Lung (tissue), 12 donors: Measurements from ENCODE around the gene FGF12. TPM values are rescaled to one million over a fixed set of nuclear protein-coding genes. Genes with fewer than 3 reads are reported as not detected.

Source experiments
- ATAC-seq: fragments of 200-7000 bp; cut with Tn5 transposase; one replicate; pipeline ENCODE4 v1.9.1; 2020; ENCODE audit warnings: moderate number of reproducible peaks; ENCODE audit not compliant: insufficient read depth, low FRiP score
- DNase-seq, 3 donors: peaks; one replicate each; pipeline ENCODE4 v3.0.0-alpha.2; 2013 to 2017
- H3K27ac ChIP-seq, 2 donors: one replicate each; pipeline ENCODE4 v1.5.1; 2013; ENCODE audit warnings: mild to moderate bottlenecking in 2 of 2, moderate library complexity in 2 of 2, control low read depth in 1 of 2, inconsistent platforms in 1 of 2, low read depth in 1 of 2, low read length in 1 of 2
- H3K27me3 ChIP-seq, 3 donors: one replicate each; pipeline ENCODE4 v1.5.1; 2013; ENCODE audit warnings: low read length in 2 of 3; ENCODE audit not compliant: control insufficient read depth in 3 of 3, insufficient read depth in 3 of 3
- H3K36me3 ChIP-seq, 4 donors: one replicate each; pipeline ENCODE4 v1.5.1; 2013; ENCODE audit warnings: low read length in 4 of 4, mild to moderate bottlenecking in 1 of 4, moderate library complexity in 1 of 4; ENCODE audit not compliant: control insufficient read depth in 4 of 4, insufficient read depth in 4 of 4
- H3K4me1 ChIP-seq, 5 donors: one replicate each; pipeline ENCODE4 v1.5.1; 2013; ENCODE audit warnings: low read length in 5 of 5, mild to moderate bottlenecking in 2 of 5, moderate library complexity in 1 of 5; ENCODE audit not compliant: control insufficient read depth in 5 of 5, insufficient read depth in 5 of 5
- H3K4me3 ChIP-seq: one replicate; pipeline ENCODE4 v1.5.1; 2013; ENCODE audit warnings: mild to moderate bottlenecking, control low read depth, moderate library complexity
- H3K9ac ChIP-seq, 2 donors: one replicate each; pipeline ENCODE4 v1.5.1; 2013; ENCODE audit warnings: low read length in 2 of 2, control low read depth in 1 of 2; ENCODE audit not compliant: insufficient read depth in 1 of 2
- H3K9me3 ChIP-seq, 4 donors: one replicate each; pipeline ENCODE4 v1.5.1; 2013; ENCODE audit warnings: low read length in 3 of 4, mild to moderate bottlenecking in 1 of 4, moderate library complexity in 1 of 4; ENCODE audit not compliant: control insufficient read depth in 4 of 4, insufficient read depth in 3 of 4
- CTCF ChIP-seq: IDR thresholded peaks from 2 replicates; pipeline ENCODE4 v1.5.1; 2012; ENCODE audit warnings: mild to moderate bottlenecking; ENCODE audit errors: control extremely low read depth, extremely low read depth
- WGBS, 2 donors: extraction: QIAGEN DNeasy Blood & Tissue Kit; methylation state at CpG; one replicate each; pipeline ENCODE4 v1.1.7; 2013; 5-methylcytosine and 5-hydroxymethylcytosine counted together
- polyA plus RNA-seq, 2 donors: library from polyadenylated mRNA; stranded (reverse); fragments of 200-250 nt; gene quantifications; one replicate each; pipeline ENCODE4 v1.2.1, GENCODE V29; 2013
- total RNA-seq, 2 donors: library from RNA; depleted of rRNA in 1 of 2; stranded (reverse); fragments of >200 nt in 1 of 2; gene quantifications; one replicate each; pipeline ENCODE4 v1.2.1, GENCODE V29; 2014 to 2021
- donor health status: control.
- donor health status: control.
- donor health status: Bipolar disorder and iron deficiency.
- donor health status: healthy.
- donor health status: DM: yes; HTN: yes; CAD: no.

The FGF12 gene
- total and polyA plus RNA-seq, 4 donors: 0.23 to 6.0 (median 1.7) TPM

DNA sequence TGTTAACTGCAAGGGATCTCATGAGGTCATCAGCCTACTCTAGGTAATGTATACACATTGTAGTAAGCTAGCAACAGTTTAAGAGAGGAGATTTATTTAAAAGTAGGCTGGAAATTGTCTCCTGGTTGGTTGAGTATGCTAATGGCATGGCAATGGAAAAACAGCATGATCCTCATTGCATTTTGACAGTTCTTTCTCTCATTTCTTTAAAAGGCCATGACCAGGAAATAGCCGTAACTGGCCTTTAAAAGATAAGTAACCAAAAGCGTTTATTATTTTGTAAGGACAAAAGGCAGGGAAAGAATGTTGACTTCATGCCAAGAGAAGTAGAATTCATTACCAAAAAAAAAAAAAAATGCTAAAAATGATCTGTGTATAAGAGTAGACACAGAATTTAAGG, 310.3 kb downstream of the FGF12 start:
- Histone ChIP-seq H3K36me3 (no peaks in the 10 kb centered on the region), H3K4me3 (no peak overlapping the region), H3K9ac (no peak overlapping the region), H3K9me3 (no peaks in the 10 kb centered on the region), H3K27me3 (peaks cover 0 to 10% (median 5%) of the 10 kb centered on the region in 3 donors), H3K4me1 (peaks cover 0 to 3% (median 0%) of the 10 kb centered on the region in 5 donors), H3K27ac (no peak overlapping the region)
- 64 to 69% methylated on average over 2 of the region's 2 CpGs for WGBS, 2 donors
- no peak for ATAC-seq
- TF ChIP-seq CTCF: no peak
- no peak for DNase-seq

DNA sequence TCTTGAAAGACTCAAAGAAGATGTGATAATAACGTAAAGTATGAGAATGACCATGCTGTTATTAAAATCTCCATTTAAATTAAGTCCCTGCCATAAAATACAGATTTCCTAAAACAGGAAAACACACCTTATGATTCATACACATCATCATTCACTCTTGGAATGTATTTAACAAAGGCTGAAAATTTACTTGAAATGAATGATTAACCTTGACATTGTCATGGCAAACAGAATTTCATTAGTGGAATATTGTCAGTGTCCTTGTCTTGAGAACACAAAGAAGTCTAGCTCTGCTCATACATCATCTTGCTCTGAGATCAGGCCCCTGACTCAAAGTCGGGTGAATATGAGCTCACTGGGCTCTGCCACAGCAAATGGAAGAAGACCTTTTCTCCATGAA, 313.9 kb downstream of the FGF12 start:
- WGBS, 2 donors: 84 to 86% methylated on average over 2 of the region's 2 CpGs
- DNase-seq: no peak
- Histone ChIP-seq H3K4me1 (peaks cover 0 to 9% (median under 1%) of the 10 kb centered on the region in 5 donors), H3K4me3 (no peak overlapping the region), H3K9ac (no peak overlapping the region), H3K27ac (no peak overlapping the region), H3K27me3 (peaks cover 0 to 36% (median 22%) of the 10 kb centered on the region in 3 donors), H3K36me3 (no peaks in the 10 kb centered on the region), H3K9me3 (no peaks in the 10 kb centered on the region)
- ATAC-seq: no peak
- no peak for TF ChIP-seq CTCF

DNA sequence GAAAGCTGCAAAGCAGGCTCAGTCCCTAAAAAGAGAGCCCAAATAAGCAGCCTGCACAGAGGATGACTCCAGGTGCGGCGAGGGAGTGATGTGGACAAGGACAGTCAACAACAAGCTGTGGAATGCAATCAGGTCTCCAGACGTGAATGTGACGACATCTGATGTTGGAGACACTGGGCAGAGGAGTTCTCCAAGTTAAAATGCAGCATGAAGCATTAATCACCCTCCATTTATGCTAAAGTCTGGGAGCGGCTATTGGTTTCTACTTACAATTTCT, 316.7 kb downstream of the FGF12 start:
- ATAC-seq: no peak
- no peak for TF ChIP-seq CTCF
- Histone ChIP-seq H3K9me3 (peaks cover 0 to 3% (median 0%) of the 10 kb centered on the region in 4 donors), H3K9ac (no peak overlapping the region), H3K27ac (no peak overlapping the region), H3K36me3 (no peaks in the 10 kb centered on the region), H3K27me3 (peaks cover 0 to 61% (median 44%) of the 10 kb centered on the region in 3 donors), H3K4me3 (no peak overlapping the region), H3K4me1 (peaks cover 0 to 14% (median 5%) of the 10 kb centered on the region in 5 donors)
- WGBS, 2 donors: 78 to 82% methylated on average over 5 of the region's 5 CpGs
- DNase-seq: no peak
